ENCODE results near the gene ABCA4.

GRCh38 chr1:94006604-94007003 lies 114.3 kb downstream of the ABCA4 start:
- no peak for TF ChIP-seq ZNF121 (CRISPR knock-in tag; IDR thresholded peaks at IDR 0.05)
- TF ChIP-seq, protein P1, sequence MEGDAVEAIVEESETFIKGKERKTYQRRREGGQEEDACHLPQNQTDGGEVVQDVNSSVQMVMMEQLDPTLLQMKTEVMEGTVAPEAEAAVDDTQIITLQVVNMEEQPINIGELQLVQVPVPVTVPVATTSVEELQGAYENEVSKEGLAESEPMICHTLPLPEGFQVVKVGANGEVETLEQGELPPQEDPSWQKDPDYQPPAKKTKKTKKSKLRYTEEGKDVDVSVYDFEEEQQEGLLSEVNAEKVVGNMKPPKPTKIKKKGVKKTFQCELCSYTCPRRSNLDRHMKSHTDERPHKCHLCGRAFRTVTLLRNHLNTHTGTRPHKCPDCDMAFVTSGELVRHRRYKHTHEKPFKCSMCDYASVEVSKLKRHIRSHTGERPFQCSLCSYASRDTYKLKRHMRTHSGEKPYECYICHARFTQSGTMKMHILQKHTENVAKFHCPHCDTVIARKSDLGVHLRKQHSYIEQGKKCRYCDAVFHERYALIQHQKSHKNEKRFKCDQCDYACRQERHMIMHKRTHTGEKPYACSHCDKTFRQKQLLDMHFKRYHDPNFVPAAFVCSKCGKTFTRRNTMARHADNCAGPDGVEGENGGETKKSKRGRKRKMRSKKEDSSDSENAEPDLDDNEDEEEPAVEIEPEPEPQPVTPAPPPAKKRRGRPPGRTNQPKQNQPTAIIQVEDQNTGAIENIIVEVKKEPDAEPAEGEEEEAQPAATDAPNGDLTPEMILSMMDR (IDR thresholded peaks at IDR 0.05), result no peak
- TF ChIP-seq ZNF232 (CRISPR knock-in tag; IDR thresholded peaks at IDR 0.05), result no peak
- TF ChIP-seq CREB1 (CRISPR knock-in tag; IDR thresholded peaks at IDR 0.05), result no peak
- no peak for TF ChIP-seq ETV6 (CRISPR knock-in tag; IDR thresholded peaks at IDR 0.05)
- no peak for TF ChIP-seq RELA (CRISPR knock-in tag; IDR thresholded peaks at IDR 0.05; ENCODE audit: borderline replicate concordance)
- TF ChIP-seq ATF1 (CRISPR knock-in tag; IDR thresholded peaks at IDR 0.05), result no peak
- no peak for TF ChIP-seq ZNF532 (CRISPR knock-in tag; IDR thresholded peaks at IDR 0.05; ENCODE audit: borderline replicate concordance)
- TF ChIP-seq FOXJ3 (CRISPR knock-in tag; IDR thresholded peaks at IDR 0.05; ENCODE audit: borderline replicate concordance), result no peak

All from WTC11 (cell line).